Lung (tissue), 12 donors: Measurements from ENCODE around the gene SLFN14. TPM values are rescaled to one million over a fixed set of nuclear protein-coding genes. Genes with fewer than 3 reads are reported as not detected.
"Not testable (repeated sequence)": the region's sequence is repeated elsewhere in the genome, so short reads cannot be mapped to it uniquely, and the experiment has no call there.

Experiments
- ATAC-seq: fragments of 200-7000 bp; cut with Tn5 transposase; one replicate; pipeline ENCODE4 v1.9.1; 2020; ENCODE audit warnings: moderate number of reproducible peaks; ENCODE audit not compliant: insufficient read depth, low FRiP score
- DNase-seq, 3 donors: peaks; one replicate each; pipeline ENCODE4 v3.0.0-alpha.2; 2013 to 2017
- H3K27ac ChIP-seq, 2 donors: one replicate each; pipeline ENCODE4 v1.5.1; 2013; ENCODE audit warnings: mild to moderate bottlenecking in 2 of 2, moderate library complexity in 2 of 2, control low read depth in 1 of 2, inconsistent platforms in 1 of 2, low read depth in 1 of 2, low read length in 1 of 2
- H3K27me3 ChIP-seq, 3 donors: one replicate each; pipeline ENCODE4 v1.5.1; 2013; ENCODE audit warnings: low read length in 2 of 3; ENCODE audit not compliant: control insufficient read depth in 3 of 3, insufficient read depth in 3 of 3
- H3K36me3 ChIP-seq, 4 donors: one replicate each; pipeline ENCODE4 v1.5.1; 2013; ENCODE audit warnings: low read length in 4 of 4, mild to moderate bottlenecking in 1 of 4, moderate library complexity in 1 of 4; ENCODE audit not compliant: control insufficient read depth in 4 of 4, insufficient read depth in 4 of 4
- H3K4me1 ChIP-seq, 5 donors: one replicate each; pipeline ENCODE4 v1.5.1; 2013; ENCODE audit warnings: low read length in 5 of 5, mild to moderate bottlenecking in 2 of 5, moderate library complexity in 1 of 5; ENCODE audit not compliant: control insufficient read depth in 5 of 5, insufficient read depth in 5 of 5
- H3K4me3 ChIP-seq: one replicate; pipeline ENCODE4 v1.5.1; 2013; ENCODE audit warnings: mild to moderate bottlenecking, control low read depth, moderate library complexity
- H3K9ac ChIP-seq, 2 donors: one replicate each; pipeline ENCODE4 v1.5.1; 2013; ENCODE audit warnings: low read length in 2 of 2, control low read depth in 1 of 2; ENCODE audit not compliant: insufficient read depth in 1 of 2
- H3K9me3 ChIP-seq, 4 donors: one replicate each; pipeline ENCODE4 v1.5.1; 2013; ENCODE audit warnings: low read length in 3 of 4, mild to moderate bottlenecking in 1 of 4, moderate library complexity in 1 of 4; ENCODE audit not compliant: control insufficient read depth in 4 of 4, insufficient read depth in 3 of 4
- CTCF ChIP-seq: IDR thresholded peaks from 2 replicates; pipeline ENCODE4 v1.5.1; 2012; ENCODE audit warnings: mild to moderate bottlenecking; ENCODE audit errors: control extremely low read depth, extremely low read depth
- WGBS, 2 donors: extraction: QIAGEN DNeasy Blood & Tissue Kit; methylation state at CpG; one replicate each; pipeline ENCODE4 v1.1.7; 2013; 5-methylcytosine and 5-hydroxymethylcytosine counted together
- polyA plus RNA-seq, 2 donors: library from polyadenylated mRNA; stranded (reverse); fragments of 200-250 nt; gene quantifications; one replicate each; pipeline ENCODE4 v1.2.1, GENCODE V29; 2013
- total RNA-seq, 2 donors: library from RNA; depleted of rRNA in 1 of 2; stranded (reverse); fragments of >200 nt in 1 of 2; gene quantifications; one replicate each; pipeline ENCODE4 v1.2.1, GENCODE V29; 2014 to 2021
- donor health status: control.
- donor health status: control.
- donor health status: Bipolar disorder and iron deficiency.
- donor health status: healthy.
- donor health status: DM: yes; HTN: yes; CAD: no.

Gene SLFN14
- total and polyA plus RNA-seq, 4 donors: 0.34 to 2.3 TPM; not detected in 2

- no peaks in the 10 kb centered on the region for H3K9me3 ChIP-seq
- H3K27me3 ChIP-seq: no peaks in the 10 kb centered on the region
- WGBS, 2 donors: 39 to 49% methylated on average over 2 of the region's 2 CpGs
- DNase-seq: peak; percentile 32 to 98 (median 98)
- no peak within 1 kb of the TSS for H3K4me3 ChIP-seq
- ATAC-seq: no peak
- no peaks in the 10 kb centered on the region for H3K36me3 ChIP-seq
- H3K4me1 ChIP-seq: peaks cover 0 to 66% (median 6%) of the 10 kb centered on the region in 5 donors
- H3K9ac ChIP-seq: peak within 1 kb of the TSS in 1 of 2 donors; percentile 71
- TF ChIP-seq CTCF: no peak
- peak within 1 kb of the TSS; percentile 58 to 64 for H3K27ac ChIP-seq
Observed at GRCh38 chr17:35537601-35538141, 22.9 kb downstream of the SLFN14 start, which contains the start of gene SLFN12L. Gene SLFN12L, minus strand, starts transcription at chr17:35537678. Its CDS starts 15,314 bp downstream, at chr17:35522364.

- no peak for ATAC-seq
- H3K9me3 ChIP-seq: no peaks in the 10 kb centered on the region
- no peak for TF ChIP-seq CTCF
- H3K9ac ChIP-seq: peak overlapping the region in 1 of 2 donors; percentile 71
- peak overlapping the region in 1 of 2 donors; percentile 58 for H3K27ac ChIP-seq
- no peak overlapping the region for H3K4me3 ChIP-seq
- no peaks in the 10 kb centered on the region for H3K36me3 ChIP-seq
- no peaks in the 10 kb centered on the region for H3K27me3 ChIP-seq
- DNase-seq: peak in 1 of 3 donors; percentile 46
- 57 to 63% methylated on average over 13 of the region's 13 CpGs for WGBS, 2 donors
- peaks cover 0 to 65% (median 4%) of the 10 kb centered on the region in 5 donors for H3K4me1 ChIP-seq
Observed at GRCh38 chr17:35536664-35537171, 23.9 kb downstream of the SLFN14 start.

GRCh38 chr17:35535406-35535805 is 25.2 kb downstream of the SLFN14 start:
- not testable (repeated sequence) for H3K27me3 ChIP-seq, H3K9me3 ChIP-seq, H3K36me3 ChIP-seq, DNase-seq, H3K9ac ChIP-seq, ATAC-seq, H3K27ac ChIP-seq, H3K4me3 ChIP-seq
- peaks cover 0 to 60% (median 1%) of the 10 kb centered on the region in 5 donors for H3K4me1 ChIP-seq
- WGBS, 2 donors: 89% methylated on average over 9 of the region's 9 CpGs

- Histone ChIP-seq H3K36me3 (no peaks in the 10 kb centered on the region), H3K4me3 (no peak overlapping the region), H3K4me1 (peaks cover 0 to 52% (median under 1%) of the 10 kb centered on the region in 5 donors), H3K9me3 (no peaks in the 10 kb centered on the region), H3K9ac (peak overlapping the region in 1 of 2 donors; percentile 49), H3K27me3 (no peaks in the 10 kb centered on the region), H3K27ac (no peak overlapping the region)
- DNase-seq (peak; percentile 28 to 92 (median 86)), ATAC-seq (no peak)
- WGBS, 2 donors: 77 to 83% methylated on average over 3 of the region's 3 CpGs
- no peak for TF ChIP-seq CTCF
Observed at GRCh38 chr17:35534576-35535093, 26.0 kb downstream of the SLFN14 start.
